ENCODE results near the gene FLRT1.

The FLRT1 gene, protein sequence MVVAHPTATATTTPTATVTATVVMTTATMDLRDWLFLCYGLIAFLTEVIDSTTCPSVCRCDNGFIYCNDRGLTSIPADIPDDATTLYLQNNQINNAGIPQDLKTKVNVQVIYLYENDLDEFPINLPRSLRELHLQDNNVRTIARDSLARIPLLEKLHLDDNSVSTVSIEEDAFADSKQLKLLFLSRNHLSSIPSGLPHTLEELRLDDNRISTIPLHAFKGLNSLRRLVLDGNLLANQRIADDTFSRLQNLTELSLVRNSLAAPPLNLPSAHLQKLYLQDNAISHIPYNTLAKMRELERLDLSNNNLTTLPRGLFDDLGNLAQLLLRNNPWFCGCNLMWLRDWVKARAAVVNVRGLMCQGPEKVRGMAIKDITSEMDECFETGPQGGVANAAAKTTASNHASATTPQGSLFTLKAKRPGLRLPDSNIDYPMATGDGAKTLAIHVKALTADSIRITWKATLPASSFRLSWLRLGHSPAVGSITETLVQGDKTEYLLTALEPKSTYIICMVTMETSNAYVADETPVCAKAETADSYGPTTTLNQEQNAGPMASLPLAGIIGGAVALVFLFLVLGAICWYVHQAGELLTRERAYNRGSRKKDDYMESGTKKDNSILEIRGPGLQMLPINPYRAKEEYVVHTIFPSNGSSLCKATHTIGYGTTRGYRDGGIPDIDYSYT

DNA sequence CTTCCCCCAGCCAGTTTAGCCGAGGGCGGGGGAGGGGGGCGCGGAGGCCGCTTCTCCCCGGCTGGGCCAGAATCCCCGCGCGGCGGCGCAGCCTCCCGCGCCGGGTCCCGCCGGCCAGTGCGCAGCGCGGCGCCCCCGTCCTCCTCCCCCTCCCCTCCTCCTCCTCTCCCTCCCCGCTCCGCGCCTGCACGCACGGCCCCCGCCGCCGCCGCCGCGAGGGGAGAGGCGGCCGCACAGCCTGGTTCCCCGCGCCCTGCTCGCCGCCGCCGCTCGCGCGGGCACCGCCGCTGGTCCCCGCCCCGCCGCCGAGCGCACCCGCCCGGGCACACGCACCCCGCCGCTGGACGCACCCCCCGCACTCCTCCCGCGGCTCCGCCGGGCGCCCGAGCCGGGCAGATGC lies at the start of gene FLRT1:
Gene FLRT1, plus strand, starts transcription at position 356 of the 400 bp plus-strand sequence. CDS start 80,337 bp downstream, outside the sequence.
- DNase-seq (ENCODE audit: low read depth in 4 of 4, low spot score in 1 of 4): no peak

DNA sequence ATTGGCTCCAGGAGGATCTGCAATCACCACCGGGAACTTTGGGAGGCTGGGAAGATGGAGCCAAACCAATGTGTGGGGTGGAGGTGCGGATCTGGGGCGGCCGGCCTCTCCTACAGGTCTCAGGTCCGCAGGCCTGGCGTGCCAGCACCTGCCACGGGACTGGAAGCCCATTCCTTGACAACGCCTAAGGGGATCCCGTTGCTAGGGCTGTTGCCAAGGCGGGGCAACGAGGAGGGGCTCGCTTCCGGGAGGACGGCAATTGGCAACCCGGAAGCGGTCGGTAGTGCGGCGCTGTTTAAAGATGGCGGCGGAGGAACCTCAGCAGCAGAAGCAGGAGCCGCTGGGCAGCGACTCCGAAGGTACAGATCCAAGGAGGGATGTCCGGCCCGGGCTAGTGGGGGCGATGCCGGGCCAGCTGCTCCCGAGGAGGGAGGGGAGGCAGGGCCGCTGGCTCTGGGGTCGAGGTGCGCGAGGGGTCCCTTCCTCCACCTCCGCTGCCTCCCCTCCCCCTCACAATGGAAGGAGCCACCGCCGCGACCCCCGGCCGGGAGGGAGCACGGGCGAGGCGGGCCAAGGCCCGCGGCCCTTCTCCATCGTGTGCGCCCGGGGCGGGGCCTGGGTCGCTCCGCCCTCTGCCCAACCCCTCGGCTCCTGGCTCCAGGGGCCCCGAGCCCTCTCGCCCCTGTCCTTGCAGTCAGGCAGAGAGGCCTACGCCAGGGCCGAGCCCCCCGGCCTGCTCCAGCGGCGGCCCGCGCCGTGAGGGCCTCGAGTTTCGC lies 49.4 kb upstream of the FLRT1 start, which contains the start of gene OTUB1:
Gene OTUB1, plus strand, starts transcription at position 283 of the 776 bp plus-strand sequence. Its CDS starts 19 bp downstream, at position 302.
- peak; percentile 57 to 86 (median 76) for DNase-seq (ENCODE audit: low read depth in 4 of 4, low spot score in 1 of 4)

DNA sequence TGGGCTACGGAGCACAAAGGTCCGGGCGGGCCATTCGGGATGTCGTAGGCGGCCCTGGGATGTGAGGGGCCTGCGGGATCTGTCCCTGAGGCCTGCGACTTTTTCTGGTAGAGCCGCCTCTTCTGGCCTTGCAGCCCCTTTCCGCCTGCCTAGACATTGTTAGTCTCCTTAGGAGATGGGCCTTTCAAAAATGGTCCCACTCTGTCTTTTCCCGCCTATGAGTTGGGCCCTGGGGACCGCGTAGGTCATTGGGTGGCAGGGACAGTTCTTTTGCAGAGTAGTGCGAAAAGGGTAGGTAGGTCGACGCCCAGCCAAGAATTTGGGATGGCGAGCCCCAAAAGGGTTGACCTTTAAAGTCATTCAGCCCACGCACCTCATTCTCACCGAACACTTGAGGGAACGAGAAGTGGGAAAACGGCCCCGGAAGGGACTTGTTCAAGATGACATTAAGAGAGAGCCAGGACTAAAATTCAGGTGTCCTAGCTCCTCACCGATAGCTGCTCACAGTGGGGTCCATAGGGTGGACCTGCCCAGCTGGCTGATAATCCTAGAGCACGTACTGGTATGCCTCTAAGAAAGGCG lies 48.7 kb upstream of the FLRT1 start:
- no peak for DNase-seq (ENCODE audit: low read depth in 4 of 4, low spot score in 1 of 4)

DNA sequence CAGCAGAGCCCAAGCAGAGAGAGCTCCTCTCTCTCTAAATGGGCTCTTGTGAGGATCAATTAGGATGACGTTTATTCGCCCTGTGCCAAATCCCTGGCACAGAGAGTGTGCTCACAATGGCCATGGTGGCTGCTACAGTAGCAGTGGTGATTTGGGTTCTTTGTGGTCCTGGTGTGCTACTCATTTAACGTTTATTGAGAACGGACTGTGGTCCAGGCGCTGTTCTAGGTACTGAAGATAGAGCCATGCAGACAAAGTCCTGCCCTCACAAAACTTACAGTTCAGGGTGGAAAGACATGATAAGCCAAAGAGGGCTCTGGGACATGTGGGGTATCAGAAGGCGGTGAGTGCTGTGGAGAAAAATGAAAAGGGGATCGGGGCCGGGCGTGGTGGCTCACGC lies 44.2 kb upstream of the FLRT1 start:
- DNase-seq (ENCODE audit: low read depth in 4 of 4, low spot score in 1 of 4): no peak

DNA sequence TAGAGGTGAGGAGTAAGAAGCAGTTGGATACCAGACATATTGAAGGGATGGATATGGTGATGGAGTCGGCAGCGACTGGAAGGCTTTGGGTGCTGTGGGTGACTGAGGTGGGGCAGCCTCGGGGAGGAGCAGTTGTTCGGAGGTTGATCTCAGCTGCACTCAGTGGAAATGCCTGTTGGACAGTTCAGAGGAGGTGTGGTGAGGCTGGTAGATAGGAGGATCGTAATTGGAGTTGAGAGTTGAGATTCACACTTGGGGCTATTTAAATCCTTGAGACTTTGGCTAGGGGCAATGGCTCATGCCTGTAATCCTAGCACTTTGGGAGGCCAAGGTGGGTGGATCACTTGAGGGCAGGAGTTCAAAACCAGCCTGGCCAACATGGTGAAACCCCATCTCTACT lies 42.6 kb upstream of the FLRT1 start:
- no peak for DNase-seq (ENCODE audit: low read depth in 4 of 4, low spot score in 1 of 4)

DNA sequence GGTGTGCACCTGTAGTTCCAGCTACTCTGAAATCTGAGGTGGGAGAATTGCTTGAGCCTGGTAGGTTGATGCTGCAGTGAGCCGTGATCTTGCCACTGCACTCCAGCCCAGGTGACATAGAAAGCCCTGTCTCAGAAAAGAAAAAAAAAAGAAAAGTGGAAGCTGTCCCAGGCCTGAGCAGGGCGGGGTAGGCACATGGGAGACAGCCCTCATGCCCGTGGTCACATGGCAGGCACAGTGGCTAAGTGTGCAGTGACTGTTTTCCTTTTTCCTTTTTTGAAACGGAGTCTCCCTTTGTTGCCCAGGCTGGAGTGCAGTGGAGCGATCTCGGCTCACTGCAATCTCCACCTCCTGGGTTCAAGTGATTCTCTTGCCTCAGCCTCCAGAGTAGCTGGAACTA lies 41.7 kb upstream of the FLRT1 start:
- no peak for DNase-seq (ENCODE audit: low read depth in 4 of 4, low spot score in 1 of 4)

DNA sequence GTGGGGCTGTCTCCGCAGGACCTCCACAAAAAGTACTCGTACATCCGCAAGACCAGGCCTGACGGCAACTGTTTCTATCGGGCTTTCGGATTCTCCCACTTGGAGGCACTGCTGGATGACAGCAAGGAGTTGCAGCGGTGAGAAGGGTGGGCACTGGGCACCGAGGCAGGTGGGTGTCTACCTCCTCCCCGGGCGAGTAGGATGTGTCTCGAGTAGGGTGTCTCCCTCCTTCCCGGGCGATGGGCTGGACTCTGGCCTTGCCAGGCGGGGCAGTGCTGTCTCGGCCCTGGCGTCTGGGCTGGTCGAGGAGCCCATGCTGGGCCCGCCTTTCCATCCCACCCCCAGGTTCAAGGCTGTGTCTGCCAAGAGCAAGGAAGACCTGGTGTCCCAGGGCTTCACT lies 39.2 kb upstream of the FLRT1 start:
- DNase-seq (ENCODE audit: low read depth in 4 of 4, low spot score in 1 of 4): no peak

DNA sequence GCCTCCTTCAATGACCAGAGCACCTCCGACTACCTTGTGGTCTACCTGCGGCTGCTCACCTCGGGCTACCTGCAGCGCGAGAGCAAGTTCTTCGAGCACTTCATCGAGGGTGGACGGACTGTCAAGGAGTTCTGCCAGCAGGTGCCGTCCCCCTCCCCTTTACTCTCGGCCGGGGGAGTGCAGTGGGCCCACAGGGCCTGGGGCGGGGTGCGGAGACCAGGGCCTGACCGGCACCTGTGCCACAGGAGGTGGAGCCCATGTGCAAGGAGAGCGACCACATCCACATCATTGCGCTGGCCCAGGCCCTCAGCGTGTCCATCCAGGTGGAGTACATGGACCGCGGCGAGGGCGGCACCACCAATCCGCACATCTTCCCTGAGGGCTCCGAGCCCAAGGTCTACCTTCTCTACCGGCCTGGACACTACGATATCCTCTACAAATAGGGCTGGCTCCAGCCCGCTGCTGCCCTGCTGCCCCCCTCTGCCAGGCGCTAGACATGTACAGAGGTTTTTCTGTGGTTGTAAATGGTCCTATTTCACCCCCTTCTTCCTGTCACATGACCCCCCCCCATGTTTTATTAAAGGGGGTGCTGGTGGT lies 38.5 kb upstream of the FLRT1 start:
- no peak for DNase-seq (ENCODE audit: low read depth in 4 of 4, low spot score in 1 of 4)

DNA sequence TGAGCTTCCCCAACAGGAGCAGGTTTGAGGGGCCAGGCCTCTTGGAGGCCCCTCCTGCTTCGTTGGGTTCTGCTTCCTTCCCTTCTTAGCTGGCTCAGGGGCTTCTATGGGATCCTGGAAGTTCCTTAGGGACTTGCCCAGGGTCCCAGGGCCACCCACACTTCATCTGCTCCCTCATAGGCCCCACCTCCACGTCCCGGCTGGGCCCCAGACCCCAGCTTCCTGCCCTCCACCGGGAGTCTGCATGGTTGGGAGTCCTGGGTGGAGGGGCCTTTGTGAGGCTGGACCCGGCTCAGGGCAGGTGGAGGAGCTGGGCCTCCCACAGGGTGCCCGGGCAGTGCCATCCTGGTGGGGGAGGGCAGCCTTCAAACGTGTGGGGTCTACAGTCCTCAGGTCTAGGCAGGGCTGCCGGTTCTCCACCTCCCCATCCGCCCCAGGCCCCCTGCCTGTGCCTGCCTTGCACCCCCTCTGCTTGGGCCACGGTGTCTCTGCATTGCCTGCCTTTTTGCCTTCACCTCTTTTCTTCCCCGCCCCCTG lies 37.9 kb upstream of the FLRT1 start:
- no peak for DNase-seq (ENCODE audit: low read depth in 4 of 4, low spot score in 1 of 4)

DNA sequence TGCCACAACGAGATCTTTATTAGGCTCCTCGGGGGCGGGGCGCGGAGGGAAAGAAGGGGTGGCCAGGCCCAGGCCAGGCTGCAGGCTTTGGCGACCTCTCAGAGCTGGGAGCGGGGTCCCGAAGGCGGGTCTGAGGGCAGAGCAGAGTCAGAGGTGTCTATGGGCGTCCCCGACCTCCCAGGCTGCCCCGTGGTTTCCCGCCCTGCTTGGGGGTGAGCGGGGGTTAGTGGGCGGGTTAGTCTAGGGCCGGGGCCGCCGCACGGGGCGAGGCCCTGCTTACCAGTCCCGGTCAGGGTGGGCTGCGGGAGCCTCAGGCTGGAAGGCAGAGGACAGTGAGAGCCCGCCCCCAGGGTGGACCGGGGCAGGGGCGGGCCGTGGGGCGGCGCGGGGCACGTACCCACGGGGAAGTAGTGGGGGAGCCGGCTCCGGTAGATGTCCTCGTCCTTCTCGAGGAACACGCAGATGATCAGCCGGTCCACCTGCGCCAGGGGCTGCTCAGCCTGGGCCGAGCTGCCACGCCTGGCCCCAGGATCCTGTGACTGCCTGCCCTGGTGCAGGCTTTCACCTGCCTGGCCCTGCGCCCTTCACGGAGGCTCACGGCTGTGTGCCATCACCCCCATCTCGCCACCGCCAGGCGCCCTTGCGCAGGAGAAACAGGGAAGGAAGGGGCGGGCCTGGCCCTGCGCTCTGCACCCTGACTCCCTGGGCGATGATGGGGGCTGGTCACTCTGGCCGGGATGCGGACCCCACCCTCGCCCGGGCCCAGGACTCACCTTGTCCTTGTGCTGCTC lies 37.0 kb upstream of the FLRT1 start:
- DNase-seq (ENCODE audit: low read depth in 4 of 4, low spot score in 1 of 4): no peak

DNA sequence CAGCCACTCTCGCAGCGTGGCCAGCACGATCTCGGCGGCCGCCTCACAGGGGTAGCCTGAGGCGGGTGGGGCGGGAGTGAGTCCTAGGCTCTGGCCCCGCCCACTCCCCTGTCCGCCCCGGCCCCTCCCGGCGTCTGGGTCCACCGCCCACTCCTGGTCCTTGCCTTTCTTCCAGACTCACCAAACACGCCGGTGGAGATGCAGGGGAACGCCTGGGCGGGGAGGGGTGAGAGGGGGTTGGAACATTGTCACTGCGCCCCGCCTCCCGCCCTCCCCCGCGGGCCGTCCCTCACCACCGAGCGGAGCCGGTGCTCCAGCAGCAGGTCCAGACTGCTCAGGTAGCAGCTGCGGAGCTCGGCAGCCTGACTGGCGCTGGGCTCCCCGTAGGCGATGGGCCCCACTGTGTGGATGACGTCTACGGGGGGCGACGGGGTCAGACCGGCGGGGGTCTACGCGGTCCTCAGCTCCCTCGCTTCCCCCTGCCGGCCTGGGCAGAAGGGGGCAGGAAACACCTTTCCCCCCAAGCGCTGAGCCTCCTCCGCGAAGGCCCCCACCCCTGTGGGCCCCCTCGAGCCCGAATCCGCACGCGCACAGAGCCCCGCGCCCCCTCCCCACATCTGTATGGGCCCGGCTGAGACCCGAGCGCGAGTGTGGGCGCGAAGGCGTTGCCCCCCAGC lies 36.2 kb upstream of the FLRT1 start:
- peak; percentile 41 to 59 (median 46) for DNase-seq (ENCODE audit: low read depth in 4 of 4, low spot score in 1 of 4)

DNA sequence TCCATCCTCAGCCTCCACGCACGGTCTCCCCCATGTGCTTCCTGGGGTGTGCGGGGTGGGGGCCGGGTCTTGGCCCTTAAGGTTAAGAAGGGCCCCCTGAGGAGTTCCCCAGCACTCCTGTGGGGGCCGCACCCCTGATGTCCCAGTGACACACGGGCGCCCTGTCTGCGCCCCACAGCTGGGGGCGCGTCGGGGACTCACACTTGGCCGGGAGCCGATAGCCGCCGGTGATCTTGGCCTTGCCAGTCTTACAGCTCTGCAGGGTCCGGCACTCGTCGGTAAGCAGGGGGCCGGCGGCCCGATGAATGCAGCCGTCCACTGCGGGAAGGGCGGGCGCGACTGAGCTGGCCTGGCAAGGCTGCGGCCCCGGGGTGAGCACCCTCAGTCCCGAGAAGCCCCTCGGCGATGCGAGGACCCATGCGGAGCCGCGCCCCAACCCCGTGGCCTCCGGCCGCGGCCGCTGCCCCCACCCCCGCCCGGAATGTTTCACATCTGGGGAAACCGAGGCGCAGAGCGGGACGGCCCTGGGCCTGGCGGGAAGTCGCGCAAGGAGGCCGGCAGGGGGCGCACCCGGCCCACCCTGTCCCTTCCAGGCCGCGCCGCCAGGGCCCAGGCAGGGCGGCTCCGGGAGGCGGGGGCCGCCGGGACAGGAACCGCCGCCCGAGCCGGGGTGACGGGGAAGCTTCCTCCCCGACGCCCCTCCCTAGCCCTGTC lies 35.5 kb upstream of the FLRT1 start:
- peak; percentile 45 to 65 (median 53) for DNase-seq (ENCODE audit: low read depth in 4 of 4, low spot score in 1 of 4)

DNA sequence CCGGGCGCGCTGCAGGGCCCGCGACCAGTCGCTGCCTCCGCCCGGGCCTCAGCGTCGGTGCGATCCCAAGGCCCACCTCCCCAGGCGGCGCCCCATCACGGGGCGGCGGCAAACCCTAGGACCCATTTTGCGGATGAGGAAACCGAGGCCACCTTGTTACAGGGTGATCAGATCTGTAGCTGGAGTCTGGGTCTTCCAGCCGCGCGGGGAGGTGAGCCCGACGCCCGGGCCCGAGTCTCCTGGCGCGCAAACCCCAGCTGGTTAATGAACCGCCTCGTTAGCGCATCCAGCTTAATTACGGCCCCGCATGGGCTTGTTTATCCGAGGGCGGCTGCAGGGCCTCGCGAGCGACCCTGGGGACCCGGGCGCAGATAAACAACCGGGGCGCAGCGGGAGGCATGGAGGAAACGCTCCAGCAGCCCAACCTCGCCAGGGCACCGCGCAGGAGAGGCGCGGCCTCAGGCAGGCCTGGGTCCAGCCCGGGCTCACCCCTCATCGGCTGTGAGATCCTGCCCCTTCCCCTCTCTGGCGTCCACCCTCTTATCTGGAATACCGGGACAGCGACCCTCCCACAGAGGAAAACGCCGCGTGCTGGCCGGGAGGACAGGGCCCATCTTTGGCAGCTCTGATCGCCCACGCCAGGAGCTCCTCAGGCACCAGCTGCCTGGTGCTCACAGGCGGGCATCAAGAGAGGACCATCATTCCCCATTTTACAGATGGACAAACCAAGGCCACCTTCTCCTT lies 34.8 kb upstream of the FLRT1 start:
- DNase-seq (ENCODE audit: low read depth in 4 of 4, low spot score in 1 of 4): no peak

DNA sequence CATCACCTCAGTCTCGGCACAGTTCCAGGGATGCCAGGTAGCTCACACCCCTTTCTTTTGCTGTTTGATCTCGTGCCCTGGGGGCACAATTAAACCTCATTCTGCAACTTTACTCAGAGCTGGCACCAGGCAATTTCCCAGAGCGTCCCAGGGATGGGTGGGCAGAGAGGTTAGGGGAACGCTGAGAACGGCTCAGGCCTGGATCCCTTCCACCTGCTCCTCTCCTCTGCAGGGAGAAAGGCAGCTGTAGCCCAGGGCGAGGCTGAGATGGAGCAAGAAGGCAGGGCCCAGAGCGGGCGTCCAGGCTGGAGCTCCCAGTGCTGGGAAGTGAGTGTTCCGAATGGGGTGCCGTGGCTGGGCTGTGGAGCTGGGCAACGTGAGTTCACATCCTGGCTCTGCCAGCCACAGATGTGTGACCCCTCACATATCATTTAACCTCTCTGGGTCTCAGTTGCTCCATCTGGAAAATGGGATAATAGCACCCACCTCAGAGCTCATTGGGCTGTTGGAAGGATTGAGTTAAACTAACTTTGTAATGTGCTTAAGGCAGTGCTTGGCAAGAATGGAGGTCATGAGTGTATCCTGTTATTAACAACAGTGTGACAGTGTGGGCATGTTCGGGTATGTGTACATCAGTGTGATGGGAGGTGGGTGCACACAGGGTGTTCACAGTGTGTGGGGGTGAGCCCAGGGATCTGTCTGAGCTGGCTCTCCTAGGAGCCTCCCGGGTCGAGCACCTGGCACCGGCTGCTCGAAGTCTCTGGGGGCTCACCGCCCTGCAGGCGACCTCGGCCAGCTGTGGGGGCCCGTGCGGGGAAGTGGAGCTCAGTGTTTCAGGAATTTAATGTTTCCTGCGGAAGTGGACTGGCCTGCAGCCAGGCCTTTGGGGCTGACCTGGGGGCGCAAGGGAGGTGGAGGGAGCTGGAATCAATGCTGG lies 34.0 kb upstream of the FLRT1 start:
- DNase-seq (ENCODE audit: low read depth in 4 of 4, low spot score in 1 of 4): no peak

DNA sequence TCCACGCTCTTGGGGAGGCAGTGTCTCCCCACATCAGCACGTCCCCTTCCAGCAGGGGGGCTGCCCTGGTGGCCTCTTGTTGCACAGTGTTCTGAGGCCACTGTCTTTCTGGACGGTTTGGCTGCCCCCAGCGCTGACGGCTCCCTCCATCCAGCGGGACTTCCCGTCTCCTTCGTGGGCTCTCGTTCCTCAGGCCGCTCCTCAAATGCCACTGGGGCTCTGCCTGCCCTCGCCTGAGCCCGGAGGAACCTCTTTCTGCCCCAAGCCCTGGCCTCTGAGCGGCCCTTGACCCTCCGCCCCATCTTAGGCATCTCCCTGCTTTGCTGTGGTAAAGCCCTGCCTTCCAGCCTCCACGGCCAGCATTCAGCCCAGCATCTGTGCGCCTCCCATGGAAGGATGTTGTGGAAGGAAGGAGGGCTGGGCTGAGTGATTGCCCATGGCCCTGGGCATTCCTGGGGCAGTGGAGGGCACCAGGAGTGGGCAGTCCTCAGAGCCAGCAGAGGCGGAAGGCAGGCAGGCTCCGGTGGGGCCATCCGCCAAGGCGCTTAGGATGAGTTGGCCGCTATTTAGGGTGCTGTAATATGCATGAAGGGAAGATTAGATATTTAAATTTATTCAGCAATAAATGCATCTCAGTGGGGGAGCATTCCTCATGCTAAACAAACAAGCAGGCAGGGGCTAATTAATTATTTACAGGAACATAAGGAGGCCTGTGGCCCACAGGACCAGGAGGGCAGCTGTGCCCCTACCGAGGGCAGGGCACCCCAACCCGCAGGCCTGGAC lies 31.7 kb upstream of the FLRT1 start:
- no peak for DNase-seq (ENCODE audit: low read depth in 4 of 4, low spot score in 1 of 4)

DNA sequence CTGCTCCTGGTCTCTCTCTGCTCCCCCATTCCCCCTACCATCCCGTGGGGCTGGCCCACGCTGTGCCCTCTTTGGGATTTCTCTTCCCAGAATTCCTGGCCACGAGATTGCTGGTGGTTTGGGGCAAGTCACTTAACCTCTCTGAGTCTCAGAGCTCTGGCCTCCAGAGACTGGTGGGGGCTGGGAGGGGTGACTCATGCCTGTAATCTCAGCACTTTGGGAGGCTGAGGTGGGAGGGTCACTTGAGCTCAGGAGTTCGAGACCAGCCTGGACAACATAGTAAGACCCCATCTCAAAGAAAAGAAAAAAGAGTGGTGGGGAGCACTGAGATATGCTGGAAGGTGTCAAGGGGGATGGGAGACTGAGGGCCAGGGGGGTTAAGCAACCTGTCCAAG lies 31.1 kb upstream of the FLRT1 start:
- no peak for DNase-seq (ENCODE audit: low read depth in 4 of 4, low spot score in 1 of 4)
